Omental fat pad (tissue), 4 donors: Measurements from ENCODE around the gene CCDC54. TPM values are rescaled to one million over a fixed set of nuclear protein-coding genes. Genes with fewer than 3 reads are reported as not detected.
"Not testable (repeated sequence)": the region's sequence is repeated elsewhere in the genome, so short reads cannot be mapped to it uniquely, and the experiment has no call there.

Experiments used
- ATAC-seq: fragments of 150-250 bp; one replicate; pipeline ENCODE4 v1.9.1; 2016; ENCODE audit warnings: mild to moderate bottlenecking, moderate library complexity; ENCODE audit not compliant: low FRiP score
- DNase-seq: peaks from one replicate; pipeline ENCODE4 v3.0.0-alpha.2; 2019; ENCODE audit warnings: low spot score
- CTCF ChIP-seq, 3 donors: fragments of 450-650 bp; IDR thresholded peaks; one replicate each; pipeline ENCODE4 v1.5.1; 2016 to 2017; ENCODE audit warnings: antibody characterized with exemption in 3 of 3, mild to moderate bottlenecking in 3 of 3, moderate library complexity in 2 of 3
- total RNA-seq, 4 donors: library from RNA; depleted of rRNA; stranded (reverse); fragments of >200 nt; gene quantifications; one replicate each; pipeline ENCODE4 v1.1.0, GENCODE V29; 2016

CCDC54 gene
- not detected for total RNA-seq

GRCh38 chr3:107377151-107377550 is at the start of gene CCDC54:
TSS of gene CCDC54 (plus strand) at chr3:107377439. CDS start at chr3:107377588, 149 bp downstream.
- no peak for ATAC-seq
- no peak for DNase-seq
- no peak for TF ChIP-seq CTCF (IDR thresholded peaks at IDR 0.05)

DNA sequence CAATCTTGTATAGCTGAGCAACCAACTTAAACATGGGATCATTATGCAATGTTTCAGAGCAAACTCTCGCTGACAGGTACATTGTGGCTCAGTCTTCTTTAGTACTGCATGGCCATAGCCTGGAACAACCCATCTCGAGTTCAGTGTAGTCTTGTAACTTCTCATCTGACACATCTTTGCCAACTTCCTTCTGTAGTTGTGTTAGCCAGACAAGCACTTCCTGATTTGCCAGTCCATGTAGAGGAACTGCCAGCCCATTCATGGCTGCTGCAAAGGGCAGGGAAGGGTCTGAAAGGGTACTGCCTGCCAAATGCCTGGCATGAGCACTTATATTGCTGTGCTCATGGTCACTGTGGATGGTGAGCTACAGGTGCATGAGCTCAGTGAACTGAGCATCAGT is 49.2 kb upstream of the CCDC54 start:
- DNase-seq (no peak), ATAC-seq (no peak)
- TF ChIP-seq CTCF (IDR thresholded peaks at IDR 0.05) = no peak

GRCh38 chr3:107329088-107329487 is 48.2 kb upstream of the CCDC54 start:
- no peak for ATAC-seq
- DNase-seq = no peak
- TF ChIP-seq CTCF (IDR thresholded peaks at IDR 0.05) = no peak

GRCh38 chr3:107339690-107340089 is 37.5 kb upstream of the CCDC54 start:
- not testable (repeated sequence) for ATAC-seq, DNase-seq

- no peak for ATAC-seq
- no peak for DNase-seq
- TF ChIP-seq CTCF (IDR thresholded peaks at IDR 0.05) = no peak
Measured at GRCh38 chr3:107344722-107345121, 32.5 kb upstream of the CCDC54 start.

- DNase-seq = no peak
- no peak for ATAC-seq
- no peak for TF ChIP-seq CTCF (IDR thresholded peaks at IDR 0.05)
Measured at GRCh38 chr3:107345822-107346405, 31.3 kb upstream of the CCDC54 start.

GRCh38 chr3:107346564-107346963 is 30.7 kb upstream of the CCDC54 start:
- ATAC-seq (no peak), DNase-seq (no peak)
- no peak for TF ChIP-seq CTCF (IDR thresholded peaks at IDR 0.05)
